ENCODE data around the gene EIF2B1.

EIF2B1 gene

DNA sequence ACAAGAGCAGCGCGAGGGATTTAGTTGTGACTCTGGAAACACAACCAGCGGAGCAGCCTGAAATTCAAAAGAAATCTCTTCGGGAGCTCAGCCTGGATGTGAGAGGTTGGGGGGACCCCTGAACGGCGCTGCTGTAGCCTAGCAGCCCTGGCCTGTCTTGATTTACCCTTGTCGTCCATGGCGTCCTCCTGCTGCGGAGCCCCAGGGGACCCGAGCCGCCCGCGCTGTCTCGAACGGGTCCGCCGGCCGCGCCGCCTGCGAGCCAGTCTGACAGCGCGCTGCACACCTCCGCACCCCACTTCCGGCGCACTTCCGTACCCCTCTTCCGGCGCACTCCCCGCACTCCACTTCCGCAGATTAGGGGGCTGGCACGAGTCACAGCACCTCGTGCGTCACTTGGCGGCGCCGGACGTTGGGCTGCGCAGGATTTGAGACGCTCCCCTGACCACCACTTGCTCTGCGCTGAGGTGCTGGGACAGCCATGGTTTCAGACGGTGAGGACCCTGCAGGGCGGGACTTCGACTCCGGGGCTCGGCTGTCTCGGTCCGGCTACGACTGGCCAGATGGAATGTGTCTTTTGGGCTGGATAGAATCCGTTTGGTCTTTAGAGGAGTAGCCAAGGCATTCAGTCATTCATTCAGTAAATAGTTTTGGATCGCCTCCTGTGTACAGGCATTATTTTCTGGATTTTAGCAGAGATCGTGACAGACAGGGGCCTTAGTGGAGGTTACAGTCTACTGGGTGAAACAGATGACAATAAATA, at the start of gene EIF2B1, which contains the start of gene GTF2H3:
EIF2B1 (minus strand) TSS at position 308 of the 763 bp plus-strand sequence; CDS start at position 179, 129 bp downstream.
GTF2H3 (plus strand) TSS at position 451 of the 763 bp plus-strand sequence; CDS start at position 482, 31 bp downstream.
- DNase-seq: peak; percentile 98

DNA sequence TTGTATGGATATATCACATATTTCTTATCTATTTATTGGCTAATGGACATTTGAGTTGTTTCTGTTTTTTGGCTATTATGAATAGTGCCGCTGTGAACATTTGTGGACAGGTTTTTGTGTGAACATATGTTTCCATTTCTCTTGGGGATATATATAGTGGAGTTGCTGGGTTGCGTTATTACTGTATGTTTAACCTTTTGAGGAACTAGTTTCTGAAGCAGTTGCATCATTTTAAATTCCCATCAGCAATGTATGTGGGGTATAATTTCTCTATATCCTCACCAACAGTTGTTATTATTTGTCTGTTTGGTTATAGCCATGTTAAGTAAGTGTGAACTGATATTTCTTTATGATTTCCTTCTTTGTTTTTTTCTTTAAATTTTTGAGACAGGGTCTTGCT, 48.1 kb upstream of the EIF2B1 start:
- DNase-seq: peak; percentile 24

DNA sequence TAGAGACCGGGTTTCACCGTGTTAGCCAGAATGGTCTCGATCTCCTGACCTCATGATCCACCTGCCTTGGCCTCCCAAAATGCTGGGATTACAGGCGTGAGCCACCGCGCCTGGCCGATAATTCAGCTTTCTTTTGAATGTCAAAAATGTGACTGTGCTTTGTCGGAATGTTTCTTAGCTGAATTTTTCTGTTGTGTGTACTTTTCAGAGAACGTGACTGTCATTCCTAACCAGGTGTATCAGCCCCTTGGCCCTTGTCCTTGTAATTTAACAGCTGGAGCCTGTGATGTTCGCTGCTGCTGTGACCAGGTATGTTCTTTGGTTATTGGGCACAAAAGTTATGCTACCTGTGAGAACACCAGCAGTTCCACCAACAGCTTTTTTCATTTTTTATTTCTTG, 45.5 kb upstream of the EIF2B1 start:
- DNase-seq: no peak

DNA sequence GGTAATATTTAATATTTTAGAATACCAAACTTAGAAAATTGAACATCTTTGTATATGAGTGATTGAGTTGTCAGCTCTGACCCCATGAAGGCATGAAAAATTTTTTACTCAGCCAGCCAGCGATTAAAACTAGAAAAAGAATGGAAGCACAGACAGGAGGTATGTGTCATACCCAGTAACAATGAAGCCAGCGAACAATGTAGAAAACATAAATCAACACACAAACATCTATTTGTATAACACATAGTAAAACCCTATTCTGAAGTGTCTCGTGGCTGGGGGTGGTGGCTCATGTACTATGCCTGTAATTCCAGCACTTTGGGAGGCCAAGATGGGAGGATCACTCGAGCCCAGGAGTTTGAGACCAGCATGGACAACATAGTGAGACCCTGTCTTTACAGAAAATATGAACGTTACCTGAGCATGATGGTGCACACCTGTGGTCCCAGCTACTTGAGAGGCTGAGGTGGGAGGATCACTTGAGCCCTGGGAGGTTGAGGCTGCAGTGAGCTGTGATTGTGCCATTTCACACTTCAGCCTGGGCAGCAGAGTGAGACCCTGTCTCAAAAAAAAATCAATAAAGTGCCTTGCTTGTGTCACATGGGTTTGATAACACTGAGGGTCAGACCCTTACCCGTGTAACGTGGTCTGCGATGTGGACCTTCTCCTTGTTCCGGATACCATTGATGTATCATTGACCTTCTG, 43.3 kb upstream of the EIF2B1 start:
- DNase-seq: no peak

DNA sequence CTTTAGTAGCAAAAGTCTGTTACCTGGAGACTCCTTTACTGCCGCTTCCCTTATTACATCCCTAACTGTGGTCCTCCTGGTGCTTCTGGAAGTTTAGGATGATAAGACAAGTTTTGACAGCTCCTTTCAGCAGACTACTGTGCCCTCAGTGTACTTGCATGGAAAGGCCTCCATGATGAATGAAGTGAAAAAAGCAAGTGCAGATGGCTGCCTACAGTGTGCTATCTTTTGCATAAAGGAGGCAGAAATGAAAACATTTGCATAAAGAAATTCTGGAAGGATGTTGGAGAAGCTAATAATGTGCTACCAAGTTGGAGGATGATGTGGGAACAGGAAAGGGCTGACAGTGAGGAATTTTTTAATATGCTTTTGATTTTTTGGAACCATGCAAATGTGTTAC, 42.0 kb upstream of the EIF2B1 start:
- DNase-seq: no peak

DNA sequence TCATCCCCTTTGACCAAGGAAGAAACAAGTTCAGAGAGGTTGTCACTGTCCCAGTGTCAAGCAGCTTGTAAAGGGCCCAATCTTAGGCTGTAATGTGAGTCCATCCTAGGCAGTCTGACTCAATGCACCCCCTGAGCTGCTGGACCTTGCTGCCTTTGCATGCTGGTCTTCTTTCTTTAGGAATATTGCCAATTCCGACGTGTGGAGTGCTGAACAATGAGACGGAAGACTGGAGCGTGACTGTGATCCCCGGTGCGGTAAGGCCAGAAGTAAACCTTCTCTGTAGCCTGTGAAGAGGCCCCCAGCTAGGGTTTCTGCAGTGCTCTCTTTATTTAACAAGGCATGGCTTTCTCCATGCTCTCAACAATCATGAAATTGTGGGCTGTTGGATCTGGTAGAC, 38.4 kb upstream of the EIF2B1 start:
- no peak for DNase-seq

DNA sequence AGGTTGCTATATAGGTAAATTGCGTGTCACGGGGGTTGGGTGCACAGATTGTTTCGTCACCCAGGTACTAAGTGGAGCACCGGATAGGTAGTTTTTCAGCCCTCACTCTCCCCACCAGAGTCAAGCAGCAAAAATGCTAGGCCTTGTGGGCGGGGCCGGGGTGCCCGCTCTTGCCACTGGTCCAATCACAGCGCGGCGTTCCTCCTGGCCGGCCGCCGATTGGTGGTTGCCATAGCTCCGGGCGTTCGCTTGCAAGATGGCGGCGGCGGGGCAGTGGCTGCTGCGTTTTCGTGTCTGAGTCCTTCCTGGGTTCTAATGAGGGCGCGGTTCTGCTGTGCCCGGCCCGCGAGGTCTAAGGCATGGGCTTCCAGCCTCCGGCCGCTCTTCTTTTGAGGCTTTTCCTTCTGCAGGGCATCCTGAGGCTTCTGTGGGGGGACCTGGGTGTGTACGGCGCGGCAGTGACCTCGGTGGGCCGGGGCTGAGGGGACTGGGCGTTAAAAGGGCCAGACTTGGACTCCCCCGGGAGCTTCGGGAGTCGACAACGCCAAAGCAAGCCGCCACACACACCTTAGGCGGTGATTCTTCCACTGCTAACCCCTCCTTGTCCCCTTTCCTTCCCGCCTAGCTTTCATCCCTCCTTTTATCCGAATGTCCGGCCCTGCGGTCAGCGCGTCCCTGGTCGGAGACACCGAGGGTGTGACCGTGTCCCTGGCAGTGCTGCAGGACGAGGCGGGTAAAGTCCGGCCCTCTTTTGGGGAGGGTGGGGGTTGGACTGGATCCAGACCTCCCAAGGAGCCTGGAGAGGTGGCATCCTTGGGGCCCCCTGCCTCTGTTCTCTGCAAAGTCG, 37.6 kb upstream of the EIF2B1 start, which contains the start of gene TCTN2:
TCTN2 (plus strand) TSS at position 232 of the 847 bp plus-strand sequence; CDS start at position 360, 128 bp downstream.
- peak; percentile 98 for DNase-seq

DNA sequence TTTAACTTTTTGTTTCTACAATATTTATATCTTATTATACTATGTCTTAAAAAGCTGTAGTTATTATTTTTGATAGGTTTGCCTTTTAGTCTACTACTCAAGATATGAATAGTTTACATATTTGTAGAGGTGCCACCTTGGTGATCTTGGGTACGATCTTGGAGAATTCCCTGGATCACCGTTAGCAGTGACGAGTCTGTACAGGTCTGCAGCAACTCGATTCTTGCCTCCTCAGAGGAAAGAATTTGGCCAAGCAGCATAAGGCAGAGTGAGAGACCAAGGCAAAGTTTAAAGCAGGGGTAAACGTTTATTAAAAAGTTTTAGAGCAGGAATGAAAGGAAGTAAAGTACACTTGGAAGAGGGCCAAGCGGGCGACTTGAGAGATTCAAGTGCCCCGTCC, 34.3 kb upstream of the EIF2B1 start:
- no peak for DNase-seq

DNA sequence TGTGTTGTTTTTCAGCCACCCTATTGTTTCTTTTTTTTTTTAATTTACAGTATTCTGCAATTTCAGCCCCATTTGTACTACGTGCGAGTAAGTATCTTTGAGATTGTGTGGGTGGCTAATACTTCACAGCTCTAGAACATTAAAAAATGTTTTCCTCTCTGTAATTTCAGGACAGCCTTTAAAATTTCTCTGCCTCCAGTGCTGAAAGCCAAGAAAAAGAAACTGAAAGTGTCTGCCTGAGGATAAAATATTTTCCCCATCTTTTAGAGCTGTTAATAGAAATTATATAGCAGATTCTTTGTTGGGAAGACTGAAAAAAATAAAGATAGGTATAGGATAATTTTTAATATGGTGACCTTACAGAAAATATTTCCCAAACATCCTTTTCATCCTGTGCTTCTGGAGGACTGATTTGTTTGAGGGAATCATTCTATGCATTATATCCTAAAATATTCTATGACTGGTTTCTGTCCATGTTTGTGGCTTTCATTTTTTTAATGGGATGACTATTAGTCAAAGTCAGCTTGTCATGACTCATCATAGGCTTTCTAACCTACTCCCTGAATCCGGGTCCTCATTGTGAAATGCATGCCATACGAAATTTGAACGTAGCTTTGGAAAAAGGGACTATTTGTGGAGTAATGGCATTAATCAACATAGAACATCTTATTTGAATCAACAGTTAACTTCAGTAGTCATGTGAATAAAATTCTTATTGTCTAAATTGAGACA, 26.7 kb upstream of the EIF2B1 start:
- no peak for DNase-seq

DNA sequence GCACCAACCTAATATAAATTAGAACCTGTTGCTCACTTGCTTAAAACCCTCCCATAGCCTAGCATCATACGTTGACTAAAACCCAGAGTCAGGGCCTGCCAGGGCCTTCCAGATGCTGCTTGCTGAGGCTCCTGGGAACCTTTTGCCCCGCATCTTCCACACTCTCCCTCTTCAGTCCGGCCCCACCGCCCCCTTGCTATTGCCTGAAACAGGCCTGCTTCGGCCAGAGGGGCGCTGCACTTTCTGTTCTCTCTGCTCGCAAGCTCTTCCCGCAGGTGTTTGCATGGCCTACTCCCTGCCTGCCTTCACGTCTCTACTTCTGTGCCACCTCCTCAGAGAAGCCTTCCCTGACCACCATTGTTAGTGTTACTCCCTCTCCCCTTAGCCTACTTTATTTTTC, 23.7 kb upstream of the EIF2B1 start:
- DNase-seq: no peak

DNA sequence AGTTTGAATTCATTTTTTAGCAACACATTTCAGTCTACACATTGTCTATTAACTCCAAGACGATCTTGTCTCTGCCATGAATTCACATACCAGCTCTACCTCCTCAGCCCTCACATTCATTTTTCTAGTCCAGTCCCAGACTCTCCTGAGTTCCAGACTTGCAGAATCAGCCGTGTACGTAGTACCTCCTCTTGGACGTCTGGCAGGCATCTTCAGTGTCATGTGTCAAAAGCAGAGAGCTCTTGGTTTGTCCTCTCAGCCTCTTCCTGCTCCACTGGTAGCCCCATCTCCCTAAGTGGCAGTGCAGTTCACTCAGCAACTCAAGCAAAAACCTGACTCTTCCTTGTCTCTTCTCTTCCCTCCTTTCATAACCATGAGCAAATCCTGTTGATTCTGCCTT, 22.9 kb upstream of the EIF2B1 start:
- no peak for DNase-seq

DNA sequence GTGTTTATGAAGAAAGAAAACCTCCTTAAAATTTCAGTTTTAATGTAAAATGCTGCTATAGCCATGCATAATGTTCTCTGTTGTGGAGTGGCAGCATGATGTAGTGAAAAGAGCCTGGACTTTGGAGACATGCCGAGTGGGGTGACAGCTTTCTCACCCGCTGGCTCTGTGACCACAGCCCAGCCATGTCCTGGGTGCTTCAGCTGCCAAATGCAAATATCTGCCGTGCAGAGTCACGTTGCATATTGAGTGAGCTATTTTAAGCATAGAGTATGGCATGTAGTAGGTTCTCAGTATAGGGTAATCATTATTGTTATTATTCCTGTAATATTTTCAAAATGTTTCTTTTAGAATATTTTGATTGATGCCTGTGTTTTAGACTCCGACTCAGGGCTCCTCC, 21.9 kb upstream of the EIF2B1 start:
- no peak for DNase-seq

DNA sequence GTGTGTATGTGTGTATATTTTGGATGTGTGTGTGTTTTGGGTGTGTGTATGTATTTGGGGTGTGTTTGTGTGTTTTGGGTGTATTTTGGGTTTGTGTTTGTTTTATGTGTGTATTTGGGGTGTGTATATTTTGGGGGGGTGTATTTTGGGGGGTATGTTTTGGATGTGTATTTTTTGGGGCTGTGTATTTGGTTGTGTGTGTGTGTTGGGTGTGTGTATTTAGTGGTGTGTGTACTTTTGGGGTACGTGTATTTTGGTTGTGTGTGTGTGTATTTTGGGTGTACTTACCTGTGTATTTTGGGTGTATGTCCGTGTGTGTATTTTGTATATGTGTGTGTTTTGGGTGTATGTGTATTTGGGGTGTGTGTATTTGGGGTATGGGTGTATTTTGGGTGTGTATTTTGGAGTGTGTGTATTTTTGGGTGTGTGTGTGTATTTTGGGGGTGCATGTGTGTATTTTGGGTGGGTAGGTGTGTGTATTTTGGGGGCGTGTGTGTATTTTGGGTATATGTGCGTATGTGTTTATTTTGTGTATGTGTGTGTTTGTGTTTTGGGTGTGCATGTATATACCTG, 20.7 kb upstream of the EIF2B1 start:
- DNase-seq: no peak

DNA sequence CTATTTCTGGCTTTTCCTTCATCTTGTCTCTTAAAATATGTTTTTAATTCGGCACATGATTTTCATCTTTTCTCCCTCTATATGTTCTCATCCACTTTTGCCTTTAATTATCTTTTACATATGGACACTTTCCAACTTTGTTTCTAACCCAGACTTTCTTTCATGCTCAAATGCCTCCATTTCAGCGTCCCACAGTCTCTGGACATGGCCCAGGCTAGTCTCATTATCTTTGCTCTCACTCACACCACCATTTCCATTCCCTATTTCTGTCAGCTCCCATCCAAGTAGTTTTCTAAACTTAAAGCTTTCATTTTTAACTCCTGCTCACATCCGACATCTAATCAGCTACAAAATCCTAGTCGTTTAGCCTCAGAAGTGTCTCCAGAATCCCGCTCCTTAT, 14.9 kb upstream of the EIF2B1 start:
- no peak for DNase-seq

DNA sequence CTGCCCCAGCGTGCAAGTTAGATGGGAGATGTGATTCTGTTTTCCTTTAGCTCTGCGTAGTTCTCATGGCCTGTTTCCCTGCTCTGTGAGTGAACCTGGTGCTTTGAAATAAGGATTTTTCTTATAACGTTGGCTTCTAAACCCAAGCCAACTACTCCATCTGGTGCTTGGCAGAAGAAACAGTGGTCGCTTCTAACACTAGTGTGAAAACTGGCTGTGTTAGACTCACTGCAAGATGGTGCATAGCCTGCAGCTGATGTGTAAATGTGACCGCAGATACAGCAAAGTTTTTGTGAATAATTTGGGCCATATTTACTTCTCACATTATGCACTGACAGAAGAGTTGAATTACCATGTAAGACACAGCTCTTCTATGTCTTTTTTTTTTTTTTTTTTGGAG, 12.4 kb upstream of the EIF2B1 start:
- DNase-seq: no peak

DNA sequence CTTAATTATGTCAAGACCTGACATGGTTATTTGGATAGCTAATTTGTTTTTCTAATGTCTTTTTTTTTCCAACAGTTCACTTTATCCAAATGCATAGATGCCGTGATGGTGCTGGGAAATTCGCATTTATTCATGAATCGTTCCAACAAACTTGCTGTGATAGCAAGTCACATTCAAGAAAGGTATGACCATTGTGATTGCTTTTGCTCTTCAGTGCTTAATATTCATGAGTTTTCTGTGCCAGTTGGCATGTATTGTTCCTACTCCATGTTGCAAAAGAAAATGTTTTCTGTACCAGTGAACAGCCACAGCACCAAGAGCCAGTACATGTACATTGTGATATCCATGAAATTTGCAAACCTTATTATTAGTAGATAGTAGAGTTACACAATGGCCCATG, 11.9 kb upstream of the EIF2B1 start:
- DNase-seq: no peak

DNA sequence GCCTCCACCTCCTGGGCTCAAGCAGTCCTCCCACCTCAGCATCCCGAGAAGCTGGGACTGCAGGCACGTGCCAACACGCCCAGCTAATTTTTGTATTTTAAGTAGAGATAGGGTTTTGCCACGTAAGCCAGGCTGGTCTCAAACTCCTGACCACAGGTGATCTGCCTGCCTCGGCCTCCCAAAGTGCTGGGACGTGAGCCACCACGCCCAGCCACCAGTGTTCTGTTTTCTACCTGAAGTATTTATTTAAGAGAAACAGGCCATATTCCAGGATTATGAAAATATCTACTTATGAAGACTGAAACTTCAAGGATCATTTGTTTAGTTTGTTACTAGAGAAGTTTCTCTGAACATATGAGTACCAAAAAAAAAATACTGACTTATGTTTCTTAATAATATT, 10.4 kb upstream of the EIF2B1 start:
- DNase-seq: no peak

DNA sequence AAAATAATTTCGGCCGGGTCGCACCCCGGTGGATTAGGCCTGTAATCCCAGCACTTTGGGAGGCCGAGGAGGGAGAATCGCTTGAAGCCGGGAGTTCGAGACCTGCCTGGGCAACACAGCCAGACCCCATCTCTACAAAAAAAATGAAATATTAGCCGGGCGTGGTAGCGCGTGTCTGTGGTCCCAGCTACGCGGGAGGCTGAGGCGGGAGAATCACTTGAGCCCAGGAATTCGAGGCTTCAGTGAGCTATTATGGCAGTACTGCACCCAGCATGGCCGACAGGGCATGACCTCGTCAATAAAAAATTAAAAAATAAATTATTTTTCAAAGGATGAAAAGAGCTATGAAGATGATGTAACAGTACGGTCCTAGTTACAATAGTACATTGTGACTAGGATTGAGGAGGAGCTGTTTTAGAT, 666 bp upstream of the EIF2B1 start:
- peak; percentile 26 for DNase-seq

DNA sequence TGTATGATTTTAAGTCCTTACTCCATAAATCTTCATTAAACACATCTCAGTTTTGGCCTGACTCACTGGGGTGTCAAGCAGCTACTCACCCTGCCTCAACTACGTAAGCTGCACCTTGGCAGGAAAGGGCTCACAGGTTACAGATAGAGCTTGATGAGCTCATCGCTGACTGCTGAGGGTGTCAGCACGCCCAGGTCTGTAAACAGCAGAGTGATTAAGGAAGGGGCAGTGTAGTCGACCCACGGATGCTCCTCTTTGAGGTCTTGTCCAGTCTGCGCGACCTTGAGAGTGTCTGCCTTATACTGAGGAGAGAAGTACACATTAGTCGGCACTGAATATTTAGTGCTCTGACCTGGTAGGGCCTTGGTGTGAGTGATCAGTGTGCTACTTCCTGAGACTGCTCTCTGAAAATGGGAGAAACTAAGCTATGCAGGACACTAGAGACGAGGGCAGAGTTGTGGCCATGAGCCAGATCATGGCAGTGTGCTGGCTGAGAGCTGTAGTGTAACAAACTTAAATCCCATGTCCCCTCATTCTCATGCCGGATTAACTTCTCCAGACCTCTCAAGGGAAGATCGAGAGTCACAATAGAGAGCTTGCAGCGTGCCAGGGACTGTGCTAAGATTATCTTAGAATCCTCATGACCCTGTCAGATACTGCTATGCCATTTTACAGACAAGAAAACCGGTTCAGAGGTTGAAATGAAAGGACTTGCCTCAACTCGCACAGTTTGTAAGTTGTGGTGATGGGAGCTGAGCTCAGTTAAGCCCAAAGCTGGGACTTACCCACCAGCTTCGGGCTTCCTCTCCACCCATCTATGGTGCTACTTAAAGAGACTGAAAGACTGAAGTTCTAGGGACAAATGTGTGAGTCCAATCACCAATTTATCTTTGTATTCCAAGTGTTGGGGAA, 11.6 kb downstream of the EIF2B1 start:
- no peak for DNase-seq

DNA sequence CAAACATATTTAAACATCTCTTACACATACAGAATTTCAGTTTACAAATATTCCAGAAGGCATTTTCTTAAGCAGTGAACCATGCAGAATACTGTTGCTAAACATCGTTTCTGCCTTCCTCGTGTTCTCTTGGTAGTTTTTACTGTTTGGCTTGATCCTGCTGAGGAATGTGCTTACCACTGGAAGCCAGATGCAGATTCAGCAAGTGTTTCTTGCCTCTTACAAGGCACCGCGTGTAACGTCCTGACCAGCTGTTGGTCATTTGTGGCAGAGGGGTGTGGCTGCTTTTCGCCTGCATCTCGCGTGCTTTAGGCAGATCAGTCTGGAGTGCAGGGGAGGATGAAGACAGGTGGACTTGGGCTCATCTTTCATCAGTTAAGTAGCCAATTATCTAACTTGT, 12.4 kb downstream of the EIF2B1 start:
- no peak for DNase-seq

DNA sequence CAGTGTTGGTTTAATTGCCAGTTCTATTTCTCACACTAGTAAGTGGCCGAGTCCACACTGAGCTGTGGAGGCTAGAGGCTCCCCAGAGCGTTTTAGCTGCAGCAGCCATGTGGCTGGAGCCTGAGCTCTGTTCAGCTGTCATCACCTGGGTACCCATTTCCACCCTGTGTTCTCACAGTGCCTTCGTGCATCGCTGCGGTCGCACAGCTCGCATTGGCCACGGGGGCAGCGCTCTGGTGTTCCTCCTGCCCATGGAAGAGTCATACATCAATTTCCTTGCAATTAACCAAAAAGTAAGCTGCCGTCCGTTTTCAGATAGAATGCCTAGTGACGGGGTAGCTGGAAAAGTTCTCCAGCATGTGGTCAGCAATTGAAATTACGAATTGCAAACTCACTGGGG, 15.9 kb downstream of the EIF2B1 start:
- no peak for DNase-seq
